ENCODE measurements around the gene ZBTB7C. TPM values are rescaled to one million over a fixed set of nuclear protein-coding genes. Genes with fewer than 3 reads are reported as not detected.

ZBTB7C gene
- total RNA-seq, 1 experiment from 2014 or later, result 0.84 TPM

GRCh38 chr18:48397021-48397420 lies 12.2 kb downstream of the ZBTB7C start:
- in situ Hi-C loops (cut with HindIII; ENCODE audit: low pct_unique_long_range_greater_than_20kb, low sequenced_read_pairs), result no loop called here
- DNase-seq (ENCODE audit: low read depth), result no peak

GRCh38 chr18:48396561-48396960 lies 12.6 kb downstream of the ZBTB7C start:
- in situ Hi-C loops (cut with HindIII; ENCODE audit: low pct_unique_long_range_greater_than_20kb, low sequenced_read_pairs), result no loop called here

DNA sequence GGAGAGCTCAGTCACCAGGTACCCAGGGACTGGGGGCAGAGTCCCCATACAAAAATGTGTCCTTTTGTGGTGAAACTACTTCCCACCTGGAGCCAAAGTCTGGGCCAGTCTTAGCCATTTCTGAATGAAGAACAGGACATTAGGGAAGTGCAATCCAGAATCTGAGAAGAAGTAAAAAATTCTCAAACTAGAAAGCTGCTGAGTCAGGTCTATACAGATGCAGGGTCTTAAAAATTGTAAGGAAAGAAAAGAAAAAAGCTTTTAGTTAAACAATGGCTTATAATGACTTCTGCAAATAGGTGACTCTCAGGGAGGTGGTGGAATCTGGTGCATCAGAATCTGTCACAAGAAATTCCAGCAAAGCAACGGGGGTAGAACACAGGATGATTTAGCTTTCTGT lies 13.5 kb downstream of the ZBTB7C start:
- DNase-seq (ENCODE audit: low read depth), result no peak
- in situ Hi-C loops (cut with HindIII; ENCODE audit: low pct_unique_long_range_greater_than_20kb, low sequenced_read_pairs), result no loop called here

More at GRCh38 chr18:48396561-48396960, 12.6 kb downstream of the ZBTB7C start:
- DNase-seq (ENCODE audit: low read depth), result no peak

DNA sequence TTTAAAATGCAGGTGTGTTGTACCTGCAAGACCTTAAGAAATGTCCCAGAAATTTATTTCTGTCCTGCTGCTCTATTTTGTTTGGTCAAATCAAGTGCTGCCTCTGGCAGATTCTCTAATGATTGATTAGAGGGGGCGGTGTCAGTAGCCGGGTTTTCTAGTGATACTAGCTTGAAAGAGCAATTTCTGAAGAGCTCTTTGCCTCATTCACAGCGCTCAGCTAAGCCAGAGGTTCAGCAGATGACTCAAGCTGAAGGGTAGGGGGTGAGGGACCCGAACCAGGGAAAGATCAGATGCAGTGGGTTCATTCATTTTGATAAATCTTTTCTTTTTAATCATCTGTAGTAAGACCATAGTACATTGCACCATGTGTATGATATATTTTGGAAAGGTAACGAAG lies 15.0 kb downstream of the ZBTB7C start:
- in situ Hi-C loops (cut with HindIII; ENCODE audit: low pct_unique_long_range_greater_than_20kb, low sequenced_read_pairs), result no loop called here
- no peak for DNase-seq (ENCODE audit: low read depth)

DNA sequence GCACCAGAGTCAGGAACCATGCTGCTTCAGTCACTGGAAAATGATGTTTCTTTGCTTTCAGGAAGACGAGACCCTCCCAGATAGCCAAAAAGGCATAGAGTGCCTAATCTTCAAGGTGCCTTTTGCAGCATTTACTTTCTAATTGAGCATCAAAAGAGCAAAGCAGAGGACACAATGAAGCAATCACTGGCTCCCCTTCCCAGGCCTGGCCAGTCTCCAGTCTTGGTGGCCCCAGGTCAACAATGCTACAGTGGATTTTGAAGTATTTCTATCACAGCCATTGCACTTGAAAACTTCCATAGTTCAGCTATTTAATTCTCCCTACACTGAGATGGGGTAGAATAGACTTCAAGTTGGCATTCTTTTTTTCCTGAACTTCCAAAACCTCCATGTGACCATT lies 15.4 kb downstream of the ZBTB7C start:
- DNase-seq (ENCODE audit: low read depth), result no peak
- in situ Hi-C loops (cut with HindIII; ENCODE audit: low pct_unique_long_range_greater_than_20kb, low sequenced_read_pairs), result no loop called here

DNA sequence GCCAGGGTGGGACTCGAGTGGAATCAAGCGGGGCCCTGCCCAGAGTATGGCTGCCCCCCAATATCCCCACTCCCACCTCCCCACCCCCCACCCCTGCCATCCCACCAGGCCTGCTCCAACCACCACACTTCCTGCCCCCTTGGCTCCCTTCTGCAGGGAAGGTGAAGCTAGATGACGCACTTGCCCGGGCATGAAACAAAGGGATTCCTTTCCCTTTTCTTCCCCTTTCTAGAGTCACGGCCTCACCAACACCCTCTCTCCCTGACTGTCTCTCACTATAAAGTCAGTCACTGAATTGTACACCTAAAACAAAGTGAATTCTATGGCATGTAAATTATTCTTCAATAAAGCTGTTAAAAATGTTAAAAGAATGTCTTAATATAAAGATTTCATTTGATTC lies 16.0 kb downstream of the ZBTB7C start:
- DNase-seq (ENCODE audit: low read depth), result no peak
- in situ Hi-C loops (cut with HindIII; ENCODE audit: low pct_unique_long_range_greater_than_20kb, low sequenced_read_pairs), result no loop called here

- in situ Hi-C loops (cut with HindIII; ENCODE audit: low pct_unique_long_range_greater_than_20kb, low sequenced_read_pairs), result no loop called here
- DNase-seq (ENCODE audit: low read depth), result no peak
Measured at GRCh38 chr18:48392268-48392667, 16.9 kb downstream of the ZBTB7C start.

DNA sequence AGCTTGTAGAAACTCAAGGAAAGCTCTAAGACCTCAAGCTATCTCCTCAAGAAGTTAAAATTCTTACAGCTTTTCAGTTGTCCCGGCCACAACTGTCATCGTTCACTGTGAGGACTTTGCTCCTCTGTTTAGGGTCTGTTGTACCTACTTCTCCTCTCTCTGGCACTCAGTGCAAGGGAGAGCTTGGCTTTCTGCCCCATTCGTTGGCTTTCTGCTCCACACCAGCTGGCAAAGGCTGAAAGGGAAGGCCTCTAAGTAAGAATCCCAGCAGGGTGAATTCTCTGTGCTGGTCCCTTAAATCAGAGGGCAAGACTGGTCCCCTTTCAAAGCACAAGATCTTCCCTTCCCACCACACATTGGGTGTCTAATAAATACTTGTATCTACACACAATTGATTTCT lies 17.3 kb downstream of the ZBTB7C start:
- no peak for DNase-seq (ENCODE audit: low read depth)
- in situ Hi-C loops (cut with HindIII; ENCODE audit: low pct_unique_long_range_greater_than_20kb, low sequenced_read_pairs), result no loop called here

- DNase-seq (ENCODE audit: low read depth), result no peak
- in situ Hi-C loops (cut with HindIII; ENCODE audit: low pct_unique_long_range_greater_than_20kb, low sequenced_read_pairs), result no loop called here
Measured at GRCh38 chr18:48390641-48391040, 18.5 kb downstream of the ZBTB7C start.

GRCh38 chr18:48388478-48388877 lies 20.7 kb downstream of the ZBTB7C start:
- no peak for DNase-seq (ENCODE audit: low read depth)
- in situ Hi-C loops (cut with HindIII; ENCODE audit: low pct_unique_long_range_greater_than_20kb, low sequenced_read_pairs), result no loop called here

DNA sequence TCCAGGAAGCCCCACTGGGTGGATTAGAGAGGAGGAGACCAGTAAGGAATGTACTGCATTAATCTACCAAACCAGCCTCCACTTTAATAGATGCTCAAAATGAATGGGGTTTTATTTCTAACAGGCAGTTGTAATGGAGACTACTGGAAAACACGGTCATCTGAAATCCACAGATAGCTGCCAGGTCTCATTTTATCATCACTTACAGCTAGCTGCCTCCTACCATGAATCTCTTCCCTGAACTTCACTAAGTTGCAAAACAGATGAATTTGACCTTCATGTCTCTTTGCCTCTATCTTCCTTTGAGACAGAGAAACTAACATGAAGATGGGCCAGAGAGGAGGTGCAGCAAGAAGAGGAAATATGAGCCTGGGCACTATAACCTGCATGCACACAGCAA lies 21.9 kb downstream of the ZBTB7C start:
- in situ Hi-C loops (cut with HindIII; ENCODE audit: low pct_unique_long_range_greater_than_20kb, low sequenced_read_pairs), result no loop called here
- DNase-seq (ENCODE audit: low read depth), result no peak

DNA sequence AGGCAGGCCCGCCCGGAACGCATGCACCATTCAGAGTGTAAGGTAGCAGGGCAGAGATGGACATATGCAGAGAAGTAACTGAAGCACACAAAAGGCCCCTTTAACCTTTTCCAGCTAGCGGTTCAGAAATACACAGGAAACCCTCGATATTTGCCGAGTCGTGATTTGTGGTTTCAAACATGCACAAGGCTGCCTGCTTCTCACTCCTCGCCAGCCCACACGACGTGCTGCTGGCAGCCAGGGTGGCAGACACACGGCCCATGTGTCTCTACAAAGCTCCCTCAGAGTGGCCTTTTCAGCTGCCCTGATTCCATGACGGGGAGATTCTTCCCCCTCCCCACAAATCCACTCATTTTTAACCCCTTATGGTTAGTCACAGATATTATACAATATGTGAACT lies 23.6 kb downstream of the ZBTB7C start:
- DNase-seq (ENCODE audit: low read depth), result no peak
- in situ Hi-C loops (cut with HindIII; ENCODE audit: low pct_unique_long_range_greater_than_20kb, low sequenced_read_pairs), result no loop called here

GRCh38 chr18:48376934-48377333 lies 32.2 kb downstream of the ZBTB7C start:
- in situ Hi-C loops (cut with HindIII; ENCODE audit: low pct_unique_long_range_greater_than_20kb, low sequenced_read_pairs), result no loop called here
- DNase-seq (ENCODE audit: low read depth), result no peak

DNA sequence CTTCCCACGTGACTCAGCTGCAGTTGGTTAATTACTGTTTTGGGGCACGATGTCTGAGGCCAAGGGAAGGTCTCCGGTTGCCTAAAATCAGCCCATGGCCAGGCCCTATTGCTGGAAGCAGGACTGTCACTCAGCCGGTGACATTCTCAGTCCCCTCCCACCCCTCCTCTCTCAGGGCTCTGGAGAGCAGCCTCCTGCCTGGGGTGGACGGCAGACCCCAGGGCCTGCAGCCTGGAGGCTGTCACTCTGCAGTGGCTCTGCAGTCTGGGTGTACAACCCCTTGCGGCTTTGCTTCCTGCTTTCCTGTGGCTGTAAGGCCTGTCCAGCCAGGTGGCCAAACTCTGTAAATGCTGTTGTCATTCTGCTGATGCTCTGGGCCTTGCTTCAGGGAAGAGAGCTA lies 32.8 kb downstream of the ZBTB7C start:
- in situ Hi-C loops (cut with HindIII; ENCODE audit: low pct_unique_long_range_greater_than_20kb, low sequenced_read_pairs), result no loop called here

GRCh38 chr18:48375150-48375800 lies 33.9 kb downstream of the ZBTB7C start:
- in situ Hi-C loops (cut with HindIII; ENCODE audit: low pct_unique_long_range_greater_than_20kb, low sequenced_read_pairs), result no loop called here

More for the DNA sequence above, 32.8 kb downstream of the ZBTB7C start:
- no peak for DNase-seq (ENCODE audit: low read depth)

GRCh38 chr18:48374423-48375149 lies 34.6 kb downstream of the ZBTB7C start:
- no peak for DNase-seq (ENCODE audit: low read depth)
- in situ Hi-C loops (cut with HindIII; ENCODE audit: low pct_unique_long_range_greater_than_20kb, low sequenced_read_pairs), result no loop called here

More at GRCh38 chr18:48375150-48375800, 33.9 kb downstream of the ZBTB7C start:
- DNase-seq (ENCODE audit: low read depth), result no peak

- no peak for DNase-seq (ENCODE audit: low read depth)
Measured at GRCh38 chr18:48371854-48372602, 37.2 kb downstream of the ZBTB7C start.

GRCh38 chr18:48367557-48367956 lies 41.6 kb downstream of the ZBTB7C start:
- in situ Hi-C loops (cut with HindIII; ENCODE audit: low pct_unique_long_range_greater_than_20kb, low sequenced_read_pairs), result no loop called here
- DNase-seq (ENCODE audit: low read depth), result no peak

More at GRCh38 chr18:48371854-48372602, 37.2 kb downstream of the ZBTB7C start:
- in situ Hi-C loops (cut with HindIII; ENCODE audit: low pct_unique_long_range_greater_than_20kb, low sequenced_read_pairs), result no loop called here

- no peak for DNase-seq (ENCODE audit: low read depth)
- in situ Hi-C loops (cut with HindIII; ENCODE audit: low pct_unique_long_range_greater_than_20kb, low sequenced_read_pairs), result no loop called here
Measured at GRCh38 chr18:48365965-48366364, 43.2 kb downstream of the ZBTB7C start.
